SK-N-SH treated with all-trans-retinoic acid at 6 μM for 48 hours (cell line): ENCODE data around the gene SCN9A.

Experiments
- ATAC-seq: fragments of 200-7000 bp; cut with Tn5 transposase; 3 replicates; pipeline ENCODE4 v1.9.1; 2020; ENCODE audit warnings: mild to moderate bottlenecking, moderate library complexity
- ARNTL ChIP-seq: fragments of 450-650 bp; formaldehyde crosslinking; IDR thresholded peaks from 2 replicates; pipeline ENCODE4 v1.5.0; 2020; ENCODE audit warnings: low read depth, mild to moderate bottlenecking, moderate library complexity, borderline replicate concordance
- CSDC2 ChIP-seq: fragments of 250-450 bp; sonication (Bioruptor Pico); IDR thresholded peaks from 2 replicates; pipeline ENCODE4 v1.5.0; 2020; ENCODE audit warnings: mild to moderate bottlenecking, moderate library complexity
- ESRRG ChIP-seq: fragments of 250-450 bp; sonication (Bioruptor Pico); IDR thresholded peaks from 2 replicates; pipeline ENCODE4 v1.6.1; 2021; ENCODE audit warnings: mild to moderate bottlenecking
- GLIS3 ChIP-seq: fragments of 250-450 bp; sonication (Bioruptor Pico); IDR thresholded peaks from 2 replicates; pipeline ENCODE4 v1.5.0; 2020; ENCODE audit warnings: mild to moderate bottlenecking, moderate library complexity
- ISL1 ChIP-seq: fragments of 250-450 bp; sonication (Bioruptor Pico); IDR thresholded peaks from 2 replicates; pipeline ENCODE4 v2.1.2; 2022; ENCODE audit warnings: mild to moderate bottlenecking, moderate library complexity
- OSR1 ChIP-seq: fragments of 250-450 bp; sonication (Bioruptor Pico); IDR thresholded peaks from 2 replicates; pipeline ENCODE4 v1.8.0; 2022; ENCODE audit warnings: moderate library complexity, mild to moderate bottlenecking, inconsistent platforms
- PPARA ChIP-seq: fragments of 250-450 bp; sonication (Bioruptor Pico); IDR thresholded peaks from 2 replicates; pipeline ENCODE4 v1.5.0; 2020; ENCODE audit warnings: mild to moderate bottlenecking, borderline replicate concordance
- RARB ChIP-seq: fragments of 250-450 bp; sonication (Bioruptor Pico); IDR thresholded peaks from 2 replicates; pipeline ENCODE4 v1.8.0; 2021; ENCODE audit warnings: mild to moderate bottlenecking, moderate library complexity
- SNAI2 ChIP-seq: fragments of 250-450 bp; sonication (Bioruptor Pico); IDR thresholded peaks from 2 replicates; pipeline ENCODE4 v1.5.0; 2020; ENCODE audit warnings: mild to moderate bottlenecking, moderate library complexity
- TOX ChIP-seq: fragments of 250-450 bp; sonication (Bioruptor Pico); IDR thresholded peaks from 2 replicates; pipeline ENCODE4 v1.8.0; 2021; ENCODE audit warnings: mild to moderate bottlenecking, moderate library complexity, borderline replicate concordance
- ZC3H10 ChIP-seq: fragments of 250-450 bp; sonication (Bioruptor Pico); IDR thresholded peaks from 2 replicates; pipeline ENCODE4 v1.5.1; 2021; ENCODE audit warnings: mild to moderate bottlenecking, moderate library complexity
- ZFP3 ChIP-seq: fragments of 250-450 bp; sonication (Bioruptor Pico); IDR thresholded peaks from 2 replicates; pipeline ENCODE4 v1.5.0; 2020; ENCODE audit warnings: mild to moderate bottlenecking, moderate library complexity
- ZFP30 ChIP-seq: fragments of 450-650 bp; formaldehyde crosslinking; IDR thresholded peaks from 2 replicates; pipeline ENCODE4 v1.5.0; 2022; ENCODE audit warnings: mild to moderate bottlenecking, moderate library complexity
- ZNF565 ChIP-seq: fragments of 450-650 bp; formaldehyde crosslinking; conservative IDR thresholded peaks from 2 replicates; pipeline ENCODE4 v1.5.0; 2020; ENCODE audit warnings: low read depth, mild to moderate bottlenecking, moderate library complexity
- ZNF70 ChIP-seq: fragments of 450-650 bp; formaldehyde crosslinking; IDR thresholded peaks from 2 replicates; pipeline ENCODE4 v1.5.0; 2020; ENCODE audit warnings: mild to moderate bottlenecking, moderate library complexity
- TF ChIP-seq, protein P1 (sequence below): fragments of 250-450 bp; sonication (Bioruptor Pico); IDR thresholded peaks from 2 replicates; pipeline ENCODE4 v1.8.0; 2020; ENCODE audit warnings: mild to moderate bottlenecking, moderate library complexity, borderline replicate concordance
- TF ChIP-seq, protein P2 (sequence below): fragments of 250-450 bp; sonication (Bioruptor Pico); IDR thresholded peaks from 2 replicates; pipeline ENCODE4 v1.5.1; 2020; ENCODE audit warnings: low read depth, mild to moderate bottlenecking, moderate library complexity
- TF ChIP-seq, protein P3 (sequence below): fragments of 250-450 bp; sonication (Bioruptor Pico); IDR thresholded peaks from 2 replicates; pipeline ENCODE4 v1.5.0; 2020; ENCODE audit warnings: mild to moderate bottlenecking, moderate library complexity
- TF ChIP-seq, protein P4 (sequence below): fragments of 250-450 bp; sonication (Bioruptor Pico); IDR thresholded peaks from 2 replicates; pipeline ENCODE4 v1.8.0; 2021; ENCODE audit warnings: low read depth, mild to moderate bottlenecking, moderate library complexity, borderline replicate concordance
- TF ChIP-seq, protein P5 (sequence below): fragments of 250-450 bp; sonication (Bioruptor Pico); IDR thresholded peaks from 2 replicates; pipeline ENCODE4 v1.5.1; 2021; ENCODE audit warnings: mild to moderate bottlenecking, moderate library complexity

SCN9A gene

DNA sequence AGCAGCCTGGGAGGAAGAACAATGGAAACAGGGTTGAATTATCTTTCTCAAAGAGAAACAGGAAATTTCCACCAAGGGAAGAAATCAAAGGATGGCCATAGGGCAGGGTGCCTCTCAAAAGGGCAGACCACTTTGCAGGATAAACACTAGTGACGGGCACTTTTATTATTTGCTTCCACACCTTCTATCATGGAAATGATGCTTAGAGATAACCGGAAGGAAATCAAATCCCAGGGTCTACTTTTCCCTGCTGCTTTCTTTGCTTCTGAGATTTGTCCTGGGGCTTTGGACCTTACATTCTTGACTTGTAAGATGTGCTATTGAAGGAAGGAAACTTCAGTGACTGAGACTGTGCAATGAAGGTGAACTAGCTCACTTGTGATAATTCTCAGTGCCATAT lies 1.1 kb upstream of the SCN9A start:
- TF ChIP-seq, protein P1, sequence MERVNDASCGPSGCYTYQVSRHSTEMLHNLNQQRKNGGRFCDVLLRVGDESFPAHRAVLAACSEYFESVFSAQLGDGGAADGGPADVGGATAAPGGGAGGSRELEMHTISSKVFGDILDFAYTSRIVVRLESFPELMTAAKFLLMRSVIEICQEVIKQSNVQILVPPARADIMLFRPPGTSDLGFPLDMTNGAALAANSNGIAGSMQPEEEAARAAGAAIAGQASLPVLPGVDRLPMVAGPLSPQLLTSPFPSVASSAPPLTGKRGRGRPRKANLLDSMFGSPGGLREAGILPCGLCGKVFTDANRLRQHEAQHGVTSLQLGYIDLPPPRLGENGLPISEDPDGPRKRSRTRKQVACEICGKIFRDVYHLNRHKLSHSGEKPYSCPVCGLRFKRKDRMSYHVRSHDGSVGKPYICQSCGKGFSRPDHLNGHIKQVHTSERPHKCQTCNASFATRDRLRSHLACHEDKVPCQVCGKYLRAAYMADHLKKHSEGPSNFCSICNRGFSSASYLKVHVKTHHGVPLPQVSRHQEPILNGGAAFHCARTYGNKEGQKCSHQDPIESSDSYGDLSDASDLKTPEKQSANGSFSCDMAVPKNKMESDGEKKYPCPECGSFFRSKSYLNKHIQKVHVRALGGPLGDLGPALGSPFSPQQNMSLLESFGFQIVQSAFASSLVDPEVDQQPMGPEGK (CRISPR knock-in tag) = no peak
- TF ChIP-seq ZFP30 (CRISPR knock-in tag) = no peak
- TF ChIP-seq SNAI2 (CRISPR knock-in tag) = no peak
- TF ChIP-seq CSDC2 = no peak
- TF ChIP-seq ZFP3 = no peak
- no peak for TF ChIP-seq RARB (CRISPR knock-in tag)
- TF ChIP-seq ESRRG (CRISPR knock-in tag) = no peak
- no peak for TF ChIP-seq ZC3H10
- TF ChIP-seq, protein P2, sequence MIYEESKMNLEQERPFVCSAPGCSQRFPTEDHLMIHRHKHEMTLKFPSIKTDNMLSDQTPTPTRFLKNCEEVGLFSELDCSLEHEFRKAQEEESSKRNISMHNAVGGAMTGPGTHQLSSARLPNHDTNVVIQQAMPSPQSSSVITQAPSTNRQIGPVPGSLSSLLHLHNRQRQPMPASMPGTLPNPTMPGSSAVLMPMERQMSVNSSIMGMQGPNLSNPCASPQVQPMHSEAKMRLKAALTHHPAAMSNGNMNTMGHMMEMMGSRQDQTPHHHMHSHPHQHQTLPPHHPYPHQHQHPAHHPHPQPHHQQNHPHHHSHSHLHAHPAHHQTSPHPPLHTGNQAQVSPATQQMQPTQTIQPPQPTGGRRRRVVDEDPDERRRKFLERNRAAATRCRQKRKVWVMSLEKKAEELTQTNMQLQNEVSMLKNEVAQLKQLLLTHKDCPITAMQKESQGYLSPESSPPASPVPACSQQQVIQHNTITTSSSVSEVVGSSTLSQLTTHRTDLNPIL (CRISPR knock-in tag) = no peak
- TF ChIP-seq, protein P3, sequence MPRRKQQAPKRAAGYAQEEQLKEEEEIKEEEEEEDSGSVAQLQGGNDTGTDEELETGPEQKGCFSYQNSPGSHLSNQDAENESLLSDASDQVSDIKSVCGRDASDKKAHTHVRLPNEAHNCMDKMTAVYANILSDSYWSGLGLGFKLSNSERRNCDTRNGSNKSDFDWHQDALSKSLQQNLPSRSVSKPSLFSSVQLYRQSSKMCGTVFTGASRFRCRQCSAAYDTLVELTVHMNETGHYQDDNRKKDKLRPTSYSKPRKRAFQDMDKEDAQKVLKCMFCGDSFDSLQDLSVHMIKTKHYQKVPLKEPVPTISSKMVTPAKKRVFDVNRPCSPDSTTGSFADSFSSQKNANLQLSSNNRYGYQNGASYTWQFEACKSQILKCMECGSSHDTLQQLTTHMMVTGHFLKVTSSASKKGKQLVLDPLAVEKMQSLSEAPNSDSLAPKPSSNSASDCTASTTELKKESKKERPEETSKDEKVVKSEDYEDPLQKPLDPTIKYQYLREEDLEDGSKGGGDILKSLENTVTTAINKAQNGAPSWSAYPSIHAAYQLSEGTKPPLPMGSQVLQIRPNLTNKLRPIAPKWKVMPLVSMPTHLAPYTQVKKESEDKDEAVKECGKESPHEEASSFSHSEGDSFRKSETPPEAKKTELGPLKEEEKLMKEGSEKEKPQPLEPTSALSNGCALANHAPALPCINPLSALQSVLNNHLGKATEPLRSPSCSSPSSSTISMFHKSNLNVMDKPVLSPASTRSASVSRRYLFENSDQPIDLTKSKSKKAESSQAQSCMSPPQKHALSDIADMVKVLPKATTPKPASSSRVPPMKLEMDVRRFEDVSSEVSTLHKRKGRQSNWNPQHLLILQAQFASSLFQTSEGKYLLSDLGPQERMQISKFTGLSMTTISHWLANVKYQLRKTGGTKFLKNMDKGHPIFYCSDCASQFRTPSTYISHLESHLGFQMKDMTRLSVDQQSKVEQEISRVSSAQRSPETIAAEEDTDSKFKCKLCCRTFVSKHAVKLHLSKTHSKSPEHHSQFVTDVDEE = no peak
- TF ChIP-seq, protein P4, sequence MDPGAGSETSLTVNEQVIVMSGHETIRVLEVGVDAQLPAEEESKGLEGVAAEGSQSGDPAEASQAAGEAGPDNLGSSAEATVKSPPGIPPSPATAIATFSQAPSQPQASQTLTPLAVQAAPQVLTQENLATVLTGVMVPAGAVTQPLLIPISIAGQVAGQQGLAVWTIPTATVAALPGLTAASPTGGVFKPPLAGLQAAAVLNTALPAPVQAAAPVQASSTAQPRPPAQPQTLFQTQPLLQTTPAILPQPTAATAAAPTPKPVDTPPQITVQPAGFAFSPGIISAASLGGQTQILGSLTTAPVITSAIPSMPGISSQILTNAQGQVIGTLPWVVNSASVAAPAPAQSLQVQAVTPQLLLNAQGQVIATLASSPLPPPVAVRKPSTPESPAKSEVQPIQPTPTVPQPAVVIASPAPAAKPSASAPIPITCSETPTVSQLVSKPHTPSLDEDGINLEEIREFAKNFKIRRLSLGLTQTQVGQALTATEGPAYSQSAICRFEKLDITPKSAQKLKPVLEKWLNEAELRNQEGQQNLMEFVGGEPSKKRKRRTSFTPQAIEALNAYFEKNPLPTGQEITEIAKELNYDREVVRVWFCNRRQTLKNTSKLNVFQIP (CRISPR knock-in tag) = no peak
- TF ChIP-seq ZNF565 (CRISPR knock-in tag) = no peak
- TF ChIP-seq, protein P5, sequence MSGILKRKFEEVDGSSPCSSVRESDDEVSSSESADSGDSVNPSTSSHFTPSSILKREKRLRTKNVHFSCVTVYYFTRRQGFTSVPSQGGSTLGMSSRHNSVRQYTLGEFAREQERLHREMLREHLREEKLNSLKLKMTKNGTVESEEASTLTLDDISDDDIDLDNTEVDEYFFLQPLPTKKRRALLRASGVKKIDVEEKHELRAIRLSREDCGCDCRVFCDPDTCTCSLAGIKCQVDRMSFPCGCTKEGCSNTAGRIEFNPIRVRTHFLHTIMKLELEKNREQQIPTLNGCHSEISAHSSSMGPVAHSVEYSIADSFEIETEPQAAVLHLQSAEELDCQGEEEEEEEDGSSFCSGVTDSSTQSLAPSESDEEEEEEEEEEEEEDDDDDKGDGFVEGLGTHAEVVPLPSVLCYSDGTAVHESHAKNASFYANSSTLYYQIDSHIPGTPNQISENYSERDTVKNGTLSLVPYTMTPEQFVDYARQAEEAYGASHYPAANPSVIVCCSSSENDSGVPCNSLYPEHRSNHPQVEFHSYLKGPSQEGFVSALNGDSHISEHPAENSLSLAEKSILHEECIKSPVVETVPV (CRISPR knock-in tag) = no peak
- TF ChIP-seq ARNTL = no peak
- no peak for TF ChIP-seq ISL1 (CRISPR knock-in tag)
- ATAC-seq = no peak

DNA sequence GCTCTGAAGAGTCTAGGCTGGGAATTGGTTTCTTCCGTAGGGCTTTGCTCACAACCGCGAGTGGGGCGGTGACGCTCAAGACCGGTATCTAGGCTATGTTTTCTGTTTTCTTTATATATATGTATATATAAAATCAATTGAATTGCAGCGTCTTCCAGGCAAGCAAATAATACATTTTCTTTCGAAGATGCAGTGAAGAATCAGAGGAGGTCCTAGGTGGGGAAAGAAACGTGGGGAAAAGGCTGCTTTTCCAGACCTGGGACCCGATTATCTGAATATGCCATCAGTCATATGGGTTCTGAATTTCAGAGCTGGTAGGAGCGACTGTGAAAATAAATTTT lies 714 bp upstream of the SCN9A start:
- ATAC-seq = no peak

DNA sequence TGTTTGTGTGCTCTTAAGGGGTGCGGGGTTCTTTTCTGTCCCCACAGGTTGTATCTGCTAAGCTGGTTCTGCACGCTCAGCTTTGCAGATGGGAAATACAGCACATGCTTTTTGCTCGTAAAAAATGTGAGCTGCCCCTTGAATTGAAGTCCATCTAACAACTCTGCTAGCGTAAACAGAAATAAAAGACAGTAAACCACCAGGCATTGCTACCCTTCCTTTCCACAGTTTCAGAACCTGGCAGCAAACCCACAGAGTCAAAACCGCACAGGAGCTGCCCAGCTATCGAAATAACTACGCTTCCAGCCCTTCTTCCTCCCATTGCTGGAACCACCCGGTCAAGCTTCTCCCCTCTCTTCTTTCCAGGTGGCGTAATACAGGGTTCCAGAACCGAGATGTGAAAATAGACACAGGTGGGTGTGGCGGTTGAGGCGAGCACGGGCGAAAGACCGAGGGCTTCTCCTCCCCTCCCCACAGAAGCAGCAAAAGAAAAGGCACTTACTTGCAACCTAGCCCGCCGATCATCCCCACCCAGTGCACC lies 479 bp downstream of the SCN9A start:
- peak; percentile 31 for ATAC-seq
- TF ChIP-seq GLIS3 (CRISPR knock-in tag) (no peak), ZFP30 (CRISPR knock-in tag) (no peak), ZFP3 (no peak), SNAI2 (CRISPR knock-in tag) (no peak), ESRRG (CRISPR knock-in tag) (no peak), CSDC2 (no peak), ISL1 (CRISPR knock-in tag) (no peak), TOX (CRISPR knock-in tag) (no peak), ZNF70 (no peak), OSR1 (CRISPR knock-in tag) (no peak)
- TF ChIP-seq, protein P3 = no peak
- TF ChIP-seq, protein P2 (CRISPR knock-in tag) = no peak

More for the DNA sequence above, 714 bp upstream of the SCN9A start:
- TF ChIP-seq PPARA = no peak
- TF ChIP-seq, protein P3 = 0 out of 2 replicates have a peak, but pooled peaks have one; percentile 2
- no peak for TF ChIP-seq GLIS3 (CRISPR knock-in tag)
